H9 (cell line): ENCODE data around the gene ZNF638. TPM values are rescaled to one million over a fixed set of nuclear protein-coding genes. Genes with fewer than 3 reads are reported as not detected.

Experiments
- DNase-seq: peaks from one replicate; pipeline ENCODE4 v3.0.0-alpha.2; 2017
- H2AFZ ChIP-seq: one replicate; pipeline ENCODE4 v1.6.1; 2013; ENCODE audit warnings: mild to moderate bottlenecking, low read length, control low read depth, moderate library complexity
- H2AK5ac ChIP-seq: 2 replicates; pipeline ENCODE4 v1.6.1; 2013; ENCODE audit warnings: low read length, control low read depth, mixed read lengths; ENCODE audit not compliant: insufficient read length
- H2BK120ac ChIP-seq: one replicate; pipeline ENCODE4 v1.6.1; 2013; ENCODE audit warnings: low read depth, mild to moderate bottlenecking, low read length, control low read depth, inconsistent platforms; ENCODE audit not compliant: poor library complexity, severe bottlenecking
- H2BK12ac ChIP-seq: 2 replicates; pipeline ENCODE4 v1.6.1; 2013; ENCODE audit warnings: low read length, control low read depth, mixed read lengths, low read depth; ENCODE audit not compliant: insufficient read length
- H2BK15ac ChIP-seq: 2 replicates; pipeline ENCODE4 v1.6.1; 2013; ENCODE audit warnings: low read depth, low read length, control low read depth
- H2BK20ac ChIP-seq: one replicate; pipeline ENCODE4 v1.6.1; 2013; ENCODE audit warnings: low read depth, mild to moderate bottlenecking, low read length, control low read depth, inconsistent platforms; ENCODE audit not compliant: poor library complexity, severe bottlenecking
- H2BK5ac ChIP-seq: 2 replicates; pipeline ENCODE4 v1.6.1; 2013; ENCODE audit warnings: low read length, control low read depth, mixed read lengths; ENCODE audit not compliant: insufficient read length
- H3K14ac ChIP-seq: 2 replicates; pipeline ENCODE4 v1.6.1; 2013; ENCODE audit warnings: low read length, control low read depth; ENCODE audit not compliant: insufficient read depth
- H3K18ac ChIP-seq: 2 replicates; pipeline ENCODE4 v1.6.1; 2013; ENCODE audit warnings: low read depth, mild to moderate bottlenecking, mixed read lengths, low read length, control low read depth; ENCODE audit not compliant: insufficient read length
- H3K23ac ChIP-seq: 2 replicates; pipeline ENCODE4 v1.6.1; 2013; ENCODE audit warnings: low read length, control low read depth, mixed read lengths, low read depth; ENCODE audit not compliant: insufficient read length
- H3K23me2 ChIP-seq: 2 replicates; pipeline ENCODE4 v1.6.1; 2013; ENCODE audit warnings: low read depth, mild to moderate bottlenecking, mixed read lengths, low read length, control low read depth; ENCODE audit not compliant: insufficient read length, poor library complexity, severe bottlenecking
- H3K27ac ChIP-seq: 2 replicates; pipeline ENCODE4 v1.5.1; 2013; ENCODE audit warnings: low read length, control low read depth, mixed read lengths, low read depth; ENCODE audit not compliant: insufficient read length
- H3K27me3 ChIP-seq: 2 replicates; pipeline ENCODE4 v1.6.1; 2013; ENCODE audit warnings: low read length, control low read depth, inconsistent platforms; ENCODE audit not compliant: insufficient read depth
- H3K4ac ChIP-seq: 2 replicates; pipeline ENCODE4 v1.6.1; 2013; ENCODE audit warnings: low read depth, mild to moderate bottlenecking, control low read depth, inconsistent platforms, low read length, moderate library complexity
- H3K4me1 ChIP-seq: 2 replicates; pipeline ENCODE4 v1.6.1; 2013; ENCODE audit warnings: low read length, control low read depth, inconsistent platforms; ENCODE audit not compliant: insufficient read depth
- H3K4me2 ChIP-seq: 2 replicates; pipeline ENCODE4 v1.6.1; 2013; ENCODE audit warnings: low read length, control low read depth, mixed read lengths; ENCODE audit not compliant: insufficient read length, insufficient read depth
- H3K56ac ChIP-seq: 2 replicates; pipeline ENCODE4 v1.6.1; 2013; ENCODE audit warnings: low read depth, mild to moderate bottlenecking, mixed read lengths, low read length, control low read depth; ENCODE audit not compliant: insufficient read length
- H3K79me1 ChIP-seq: 2 replicates; pipeline ENCODE4 v1.6.1; 2013; ENCODE audit warnings: low read depth, mild to moderate bottlenecking, moderate library complexity, low read length, control low read depth, inconsistent platforms; ENCODE audit not compliant: insufficient read depth, poor library complexity, severe bottlenecking
- H3K79me2 ChIP-seq: 2 replicates; pipeline ENCODE4 v1.6.1; 2013; ENCODE audit warnings: low read length, control low read depth, inconsistent platforms; ENCODE audit not compliant: insufficient read depth
- H3K9ac ChIP-seq: 2 replicates; pipeline ENCODE4 v1.6.1; 2013; ENCODE audit warnings: low read length, control low read depth, mixed read lengths; ENCODE audit not compliant: insufficient read length; ENCODE audit errors: extremely low read depth
- H3K9me3 ChIP-seq: one replicate; pipeline ENCODE4 v1.6.1; 2013; ENCODE audit warnings: low read depth, low read length, inconsistent platforms; ENCODE audit not compliant: control insufficient read depth
- H3T11ph ChIP-seq: one replicate; pipeline ENCODE4 v1.6.1; 2013; ENCODE audit warnings: mild to moderate bottlenecking, low read length, control low read depth, inconsistent platforms
- H4K20me1 ChIP-seq: one replicate; pipeline ENCODE4 v1.6.1; 2013; ENCODE audit not compliant: control insufficient read depth, insufficient read length, insufficient read depth
- H4K5ac ChIP-seq: 2 replicates; pipeline ENCODE4 v1.6.1; 2013; ENCODE audit warnings: low read depth, mild to moderate bottlenecking, mixed read lengths, low read length, control low read depth; ENCODE audit not compliant: insufficient read length
- H4K8ac ChIP-seq: replicated peaks from 2 replicates; pipeline ENCODE4 v1.6.1; 2013; ENCODE audit warnings: low read length, control low read depth, mixed read lengths, low read depth; ENCODE audit not compliant: insufficient read length
- H4K91ac ChIP-seq: 2 replicates; pipeline ENCODE4 v1.6.1; 2013; ENCODE audit warnings: low read depth, mild to moderate bottlenecking, moderate library complexity, mixed read lengths, low read length, control low read depth; ENCODE audit not compliant: insufficient read length
- H3K27ac Mint-ChIP-seq, 3 experiments: 2 replicates in 2 of 3; 3 replicates in 1 of 3; pipeline ENCODE4 v1.8.0; 2020 to 2021; ENCODE audit warnings: mixed read lengths in 3 of 3, mild to moderate bottlenecking in 1 of 3, moderate library complexity in 1 of 3
- H3K27me3 Mint-ChIP-seq: 2 replicates; pipeline ENCODE4 v1.8.0; 2021; ENCODE audit warnings: low read depth, mild to moderate bottlenecking, moderate library complexity, mixed read lengths
- H3K36me3 Mint-ChIP-seq, 3 experiments: 2 replicates in 2 of 3; 3 replicates in 1 of 3; pipeline ENCODE4 v1.8.0; 2020 to 2021; ENCODE audit warnings: low read depth in 3 of 3, mixed read lengths in 3 of 3; ENCODE audit not compliant: insufficient read depth in 1 of 3
- H3K4me1 Mint-ChIP-seq, 2 experiments: 2 replicates each; pipeline ENCODE4 v1.8.0; 2020; ENCODE audit warnings: mixed read lengths in 2 of 2
- H3K4me3 Mint-ChIP-seq, 2 experiments: 2 replicates in 1 of 2; 3 replicates in 1 of 2; pipeline ENCODE4 v1.8.0; 2020 to 2021; ENCODE audit warnings: mild to moderate bottlenecking in 2 of 2, mixed read lengths in 2 of 2, moderate library complexity in 1 of 2
- H3K9me3 Mint-ChIP-seq, 2 experiments: 2 replicates in 1 of 2; 3 replicates in 1 of 2; pipeline ENCODE4 v1.8.0; 2020; ENCODE audit warnings: mild to moderate bottlenecking in 2 of 2, mixed read lengths in 2 of 2, moderate library complexity in 1 of 2
- WGBS: extraction: QIAGEN DNeasy Blood & Tissue Kit; methylation state at CpG from one replicate; pipeline ENCODE4 v1.1.7; 2013; ENCODE audit warnings: missing lambda C conversion rate, low lambda C conversion rate, mixed read lengths; ENCODE audit not compliant: insufficient read length; ENCODE audit errors: extremely low coverage; 5-methylcytosine and 5-hydroxymethylcytosine counted together
- total RNA-seq: library from RNA; stranded (reverse); gene quantifications from 2 replicates; pipeline ENCODE4 v1.2.1, GENCODE V29; 2021
- TF ChIP-seq, protein P1 (sequence below): fragments of 200-600 bp; sonication (generic); conservative IDR thresholded peaks from 3 replicates; pipeline ENCODE4 v1.8.0; 2021; ENCODE audit warnings: antibody characterized with exemption, mild to moderate bottlenecking

Gene ZNF638
- total RNA-seq, 1 experiment from 2014 or later = 146 TPM

DNA sequence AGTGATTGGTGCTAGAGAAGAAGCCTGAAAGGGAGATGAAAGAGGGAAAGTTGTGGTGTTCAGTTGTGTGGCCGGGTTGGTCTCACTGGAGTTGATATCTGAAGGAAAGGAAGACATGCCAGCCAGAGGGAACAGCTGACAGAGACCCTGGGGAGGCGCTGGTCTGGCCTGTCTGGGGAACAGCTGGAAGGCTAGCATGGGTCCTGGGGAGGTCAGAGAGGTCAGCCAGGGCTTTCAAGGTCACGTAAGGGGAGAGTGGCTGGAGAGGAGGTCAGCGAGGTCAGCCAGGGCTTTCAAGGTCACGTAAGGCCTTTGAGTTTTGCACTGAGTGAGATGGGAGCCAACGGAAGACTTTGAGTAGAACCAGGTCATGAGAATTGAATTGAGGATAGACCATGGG, 132.8 kb downstream of the ZNF638 start:
- TF ChIP-seq, protein P1, sequence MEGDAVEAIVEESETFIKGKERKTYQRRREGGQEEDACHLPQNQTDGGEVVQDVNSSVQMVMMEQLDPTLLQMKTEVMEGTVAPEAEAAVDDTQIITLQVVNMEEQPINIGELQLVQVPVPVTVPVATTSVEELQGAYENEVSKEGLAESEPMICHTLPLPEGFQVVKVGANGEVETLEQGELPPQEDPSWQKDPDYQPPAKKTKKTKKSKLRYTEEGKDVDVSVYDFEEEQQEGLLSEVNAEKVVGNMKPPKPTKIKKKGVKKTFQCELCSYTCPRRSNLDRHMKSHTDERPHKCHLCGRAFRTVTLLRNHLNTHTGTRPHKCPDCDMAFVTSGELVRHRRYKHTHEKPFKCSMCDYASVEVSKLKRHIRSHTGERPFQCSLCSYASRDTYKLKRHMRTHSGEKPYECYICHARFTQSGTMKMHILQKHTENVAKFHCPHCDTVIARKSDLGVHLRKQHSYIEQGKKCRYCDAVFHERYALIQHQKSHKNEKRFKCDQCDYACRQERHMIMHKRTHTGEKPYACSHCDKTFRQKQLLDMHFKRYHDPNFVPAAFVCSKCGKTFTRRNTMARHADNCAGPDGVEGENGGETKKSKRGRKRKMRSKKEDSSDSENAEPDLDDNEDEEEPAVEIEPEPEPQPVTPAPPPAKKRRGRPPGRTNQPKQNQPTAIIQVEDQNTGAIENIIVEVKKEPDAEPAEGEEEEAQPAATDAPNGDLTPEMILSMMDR = no peak
- Histone ChIP-seq H3K27me3 (peaks cover 61% of the 10 kb centered on the region), H3K9me3 (no peaks in the 10 kb centered on the region), H3K9ac (no peak overlapping the region), H3K27ac (no peak overlapping the region), H2BK15ac (no peak overlapping the region), H2BK120ac (no peak overlapping the region), H3K79me1 (no peaks in the 10 kb centered on the region), H3K4ac (no peak overlapping the region), H3K23ac (no peak overlapping the region), H2BK5ac (no peak overlapping the region), H3K23me2 (peaks cover 14% of the 10 kb centered on the region), H2BK12ac (no peak overlapping the region), H3K79me2 (no peaks in the 10 kb centered on the region), H3K56ac (no peak overlapping the region), H2AFZ (no peak overlapping the region), H3T11ph (no peak overlapping the region), H3K18ac (no peak overlapping the region), H4K8ac (no peak overlapping the region), H3K4me2 (no peak overlapping the region), H4K91ac (no peak overlapping the region), H4K5ac (no peak overlapping the region), H2BK20ac (no peak overlapping the region), H3K4me1 (no peaks in the 10 kb centered on the region; the same call in 1 of the 2 replicates), H3K14ac (no peak overlapping the region), H4K20me1 (no peaks in the 10 kb centered on the region), H2AK5ac (no peak overlapping the region)
- Mint-ChIP-seq H3K27ac (no peak overlapping the region), H3K4me3 (no peak overlapping the region), H3K27me3 (peaks cover 39% of the 10 kb centered on the region), H3K9me3 (no peaks in the 10 kb centered on the region), H3K4me1 (peaks cover 20 to 25% of the 10 kb centered on the region in 2 experiments), H3K36me3 (no peaks in the 10 kb centered on the region)
- peak; percentile 4 for DNase-seq
- WGBS = no CpG with 5 or more reads among the region's 6 CpGs
